GM18951 (cell line): ENCODE data around the gene ZNF547.

Source experiments
- POLR2A ChIP-seq: IDR thresholded peaks from 4 replicates; pipeline ENCODE4 v1.6.1; 2011; ENCODE audit warnings: mild to moderate bottlenecking; ENCODE audit not compliant: insufficient read length, insufficient read depth; ENCODE audit errors: extremely low read depth
- in situ Hi-C: fragments of 300-500 bp; cut with MboI; formaldehyde crosslinking; loops from one replicate; pipeline ENCODE4 v1.12.0; 2022; ENCODE audit warnings: low sequenced_read_pairs, mixed read lengths, inconsistent platforms; ENCODE audit not compliant: unreplicated experiment

ZNF547 gene

GRCh38 chr19:57389730-57390598 is 26.6 kb downstream of the ZNF547 start, which contains the start of gene ZNF548:
TSS of gene ZNF548 (plus strand) at chr19:57389854. CDS start at chr19:57390100, 246 bp downstream.
- peak; percentile 64 for TF ChIP-seq POLR2A

GRCh38 chr19:57395710-57396109 is 32.4 kb downstream of the ZNF547 start:
- in situ Hi-C loops = no loop called here
- no peak for TF ChIP-seq POLR2A

More at GRCh38 chr19:57389730-57390598, 26.6 kb downstream of the ZNF547 start, which contains the start of gene ZNF548:
- in situ Hi-C loops = no loop called here

GRCh38 chr19:57398868-57399267 is 35.5 kb downstream of the ZNF547 start:
- TF ChIP-seq POLR2A = no peak

GRCh38 chr19:57403737-57404563 is 40.6 kb downstream of the ZNF547 start:
- no peak for TF ChIP-seq POLR2A
- in situ Hi-C loops = no loop called here

More at GRCh38 chr19:57398868-57399267, 35.5 kb downstream of the ZNF547 start:
- in situ Hi-C loops = no loop called here

- in situ Hi-C loops = no loop called here
Observed at GRCh38 chr19:57406516-57407123, 43.3 kb downstream of the ZNF547 start.

GRCh38 chr19:57410877-57411671 is 47.7 kb downstream of the ZNF547 start, which contains the start of gene ZNF17:
TSS of gene ZNF17 (plus strand) at chr19:57411161. CDS start at chr19:57413616, 2,455 bp downstream.
- in situ Hi-C loops = no loop called here
- TF ChIP-seq POLR2A = peak; percentile 72

More at GRCh38 chr19:57406516-57407123, 43.3 kb downstream of the ZNF547 start:
- TF ChIP-seq POLR2A = no peak

GRCh38 chr19:57419439-57419838 is 56.1 kb downstream of the ZNF547 start:
- TF ChIP-seq POLR2A = no peak
- in situ Hi-C loops = no loop called here

- no peak for TF ChIP-seq POLR2A
- in situ Hi-C loops = no loop called here
Observed at GRCh38 chr19:57421037-57421436, 57.7 kb downstream of the ZNF547 start.
